OCI-LY7 (cell line): ENCODE data around the gene CNTN4.

Experiments used
- CTCF ChIP-seq: fragments of 200-600 bp; sonication (generic); conservative IDR thresholded peaks from 2 replicates; pipeline ENCODE4 v1.5.1; 2014; ENCODE audit warnings: mild to moderate bottlenecking, antibody characterized with exemption, low read length, moderate library complexity, mixed read lengths
- EZH2phosphoT487 ChIP-seq: fragments of 200-600 bp; sonication (generic); IDR thresholded peaks from 2 replicates; pipeline ENCODE4 v1.6.1; 2018; ENCODE audit warnings: low read depth, borderline replicate concordance, mild to moderate bottlenecking, mixed run types, antibody characterized with exemption, low read length, moderate library complexity, mixed read lengths

- TF ChIP-seq CTCF (no peak), EZH2phosphoT487 (no peak)
Observed at GRCh38 chr3:2944628-2945027, 846.0 kb downstream of the CNTN4 start.
